Measurements from ENCODE around the gene RBFOX1. TPM values are rescaled to one million over a fixed set of nuclear protein-coding genes. Genes with fewer than 3 reads are reported as not detected.

The RBFOX1 gene
- total RNA-seq, 4 donors from 2014 or later = 0.29 to 0.30 TPM; not detected in 2

GRCh38 chr16:7303052-7303610 is 29.5 kb upstream of the RBFOX1 start:
- no peak for DNase-seq (ENCODE audit: low spot score in 2 of 2)
- H3K4me3 ChIP-seq (ENCODE audit: low read depth, poor library complexity, severe bottlenecking) = no peak overlapping the region
- intact Hi-C loops (cut with DNase I; ENCODE audit: low total_unique reads) = no loop called here
- 2 to 3% methylated on average over 32 to 33 of the region's 34 CpGs for WGBS, 2 donors
- TF ChIP-seq POLR2A (IDR thresholded peaks at IDR 0.05) = no peak
- TF ChIP-seq, protein P1, sequence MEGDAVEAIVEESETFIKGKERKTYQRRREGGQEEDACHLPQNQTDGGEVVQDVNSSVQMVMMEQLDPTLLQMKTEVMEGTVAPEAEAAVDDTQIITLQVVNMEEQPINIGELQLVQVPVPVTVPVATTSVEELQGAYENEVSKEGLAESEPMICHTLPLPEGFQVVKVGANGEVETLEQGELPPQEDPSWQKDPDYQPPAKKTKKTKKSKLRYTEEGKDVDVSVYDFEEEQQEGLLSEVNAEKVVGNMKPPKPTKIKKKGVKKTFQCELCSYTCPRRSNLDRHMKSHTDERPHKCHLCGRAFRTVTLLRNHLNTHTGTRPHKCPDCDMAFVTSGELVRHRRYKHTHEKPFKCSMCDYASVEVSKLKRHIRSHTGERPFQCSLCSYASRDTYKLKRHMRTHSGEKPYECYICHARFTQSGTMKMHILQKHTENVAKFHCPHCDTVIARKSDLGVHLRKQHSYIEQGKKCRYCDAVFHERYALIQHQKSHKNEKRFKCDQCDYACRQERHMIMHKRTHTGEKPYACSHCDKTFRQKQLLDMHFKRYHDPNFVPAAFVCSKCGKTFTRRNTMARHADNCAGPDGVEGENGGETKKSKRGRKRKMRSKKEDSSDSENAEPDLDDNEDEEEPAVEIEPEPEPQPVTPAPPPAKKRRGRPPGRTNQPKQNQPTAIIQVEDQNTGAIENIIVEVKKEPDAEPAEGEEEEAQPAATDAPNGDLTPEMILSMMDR (IDR thresholded peaks at IDR 0.05) = no peak

GRCh38 chr16:7303660-7304200 is 28.9 kb upstream of the RBFOX1 start:
- intact Hi-C loops (cut with DNase I; ENCODE audit: low total_unique reads) = no loop called here
- TF ChIP-seq POLR2A (IDR thresholded peaks at IDR 0.05) = no peak
- TF ChIP-seq, protein P1 (IDR thresholded peaks at IDR 0.05) = no peak
- no peak overlapping the region for H3K4me3 ChIP-seq (ENCODE audit: low read depth, poor library complexity, severe bottlenecking)
- DNase-seq (ENCODE audit: low spot score in 2 of 2) = no peak
- WGBS, 2 donors = 2 to 4% methylated on average over 19 to 20 of the region's 20 CpGs

DNA sequence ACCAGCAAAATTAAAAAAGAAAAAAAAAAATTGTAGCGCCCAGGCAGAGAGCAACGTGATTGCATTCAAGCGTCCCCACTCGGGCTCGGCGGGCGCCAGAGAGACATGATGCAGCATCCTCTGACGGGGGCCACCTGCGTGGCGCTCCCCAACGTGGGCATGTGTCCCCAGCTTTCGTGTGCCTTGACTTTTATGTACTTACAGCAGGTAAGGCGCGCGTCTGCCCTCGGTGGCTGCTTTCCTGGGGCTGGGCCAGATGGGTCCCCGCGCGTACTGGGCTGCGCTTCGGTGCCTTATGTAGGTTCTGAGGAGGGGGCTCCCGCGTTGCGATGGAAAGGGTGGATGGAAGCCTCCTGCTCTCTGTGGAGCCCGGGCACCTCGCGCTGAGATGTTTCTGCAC is 28.4 kb upstream of the RBFOX1 start:
- 2 to 5% methylated on average over 23 to 27 of the region's 27 CpGs for WGBS, 2 donors
- TF ChIP-seq, protein P1 (IDR thresholded peaks at IDR 0.05) = no peak
- TF ChIP-seq POLR2A (IDR thresholded peaks at IDR 0.05) = no peak
- no peak for DNase-seq (ENCODE audit: low spot score in 2 of 2)
- intact Hi-C loops (cut with DNase I; ENCODE audit: low total_unique reads) = no loop called here
- no peak overlapping the region for H3K4me3 ChIP-seq (ENCODE audit: low read depth, poor library complexity, severe bottlenecking)

DNA sequence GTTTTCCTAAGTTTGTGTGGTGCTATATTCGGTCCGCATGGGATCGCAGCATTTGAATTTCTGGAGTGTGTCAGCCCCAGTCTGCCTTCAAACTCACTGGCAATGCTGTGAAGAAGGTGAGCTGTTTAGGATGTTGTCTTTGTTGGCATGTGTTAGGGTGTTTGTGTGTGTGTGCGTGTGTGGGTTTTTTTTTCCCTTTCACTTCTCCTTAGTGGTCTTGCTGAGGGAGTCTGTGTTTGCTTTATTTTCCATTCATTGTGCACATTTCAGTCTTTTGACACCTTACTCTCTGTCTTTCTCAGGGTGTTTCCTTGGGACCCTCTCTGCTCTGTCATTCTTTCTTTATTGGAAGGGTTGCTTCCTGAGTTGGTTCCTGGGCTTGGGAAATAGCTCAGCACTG is 27.7 kb upstream of the RBFOX1 start:
- intact Hi-C loops (cut with DNase I; ENCODE audit: low total_unique reads) = no loop called here
- TF ChIP-seq, protein P1 (IDR thresholded peaks at IDR 0.05) = no peak
- no peak for TF ChIP-seq POLR2A (IDR thresholded peaks at IDR 0.05)
- no peak for DNase-seq (ENCODE audit: low spot score in 2 of 2)

DNA sequence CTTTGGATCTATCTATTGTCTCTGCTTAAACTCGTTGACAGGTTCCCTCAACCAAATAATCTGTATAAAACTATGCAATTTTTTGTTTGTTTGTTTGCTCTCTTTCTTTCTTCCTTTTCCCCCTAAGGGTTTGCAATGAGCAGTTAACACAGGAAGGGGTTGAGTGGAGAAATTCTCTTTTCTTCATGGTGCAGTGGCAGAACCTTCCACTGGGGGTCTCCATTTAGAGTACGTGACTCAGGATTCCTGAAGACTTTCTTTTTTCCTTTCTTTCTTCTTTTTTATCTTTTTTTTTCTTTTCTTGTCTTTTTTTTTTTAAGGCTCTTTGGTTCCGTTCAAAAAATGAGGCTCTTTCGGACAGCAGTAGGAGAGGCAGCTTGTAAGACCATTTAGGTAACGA is 19.5 kb upstream of the RBFOX1 start:
- intact Hi-C loops (cut with DNase I; ENCODE audit: low total_unique reads) = no loop called here
- no peak overlapping the region for H3K4me3 ChIP-seq (ENCODE audit: low read depth, poor library complexity, severe bottlenecking)
- WGBS, 2 donors = 43 to 48% methylated on average over 5 of the region's 5 CpGs
- TF ChIP-seq, protein P1 (IDR thresholded peaks at IDR 0.05) = no peak
- no peak for TF ChIP-seq POLR2A (IDR thresholded peaks at IDR 0.05)
- no peak for DNase-seq (ENCODE audit: low spot score in 2 of 2)

More for the DNA sequence above, 27.7 kb upstream of the RBFOX1 start:
- 15 to 39% methylated on average over 4 of the region's 4 CpGs for WGBS, 2 donors
- H3K4me3 ChIP-seq (ENCODE audit: low read depth, poor library complexity, severe bottlenecking) = no peak overlapping the region

DNA sequence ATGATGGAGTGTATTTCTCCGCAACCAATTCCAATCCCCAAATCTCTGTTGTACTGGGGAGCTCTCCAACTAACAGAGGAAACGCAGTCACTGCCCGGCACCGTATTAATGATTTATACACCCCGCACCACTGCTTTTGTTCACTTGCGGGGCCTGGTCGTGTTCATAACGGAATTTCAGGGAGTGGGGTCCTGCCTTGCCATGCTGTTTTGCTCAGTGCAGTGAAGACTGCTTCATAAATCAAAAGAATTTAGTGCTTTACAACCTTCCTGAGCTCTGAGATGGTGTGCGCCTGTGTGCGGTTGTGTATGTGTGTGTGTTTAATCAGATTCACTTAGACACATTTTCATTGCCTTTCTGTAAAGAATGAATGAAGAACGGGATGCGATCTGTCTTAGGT is 18.5 kb upstream of the RBFOX1 start:
- H3K4me3 ChIP-seq (ENCODE audit: low read depth, poor library complexity, severe bottlenecking) = no peak overlapping the region
- TF ChIP-seq POLR2A (IDR thresholded peaks at IDR 0.05) = no peak
- TF ChIP-seq, protein P1 (IDR thresholded peaks at IDR 0.05) = no peak
- no peak for DNase-seq (ENCODE audit: low spot score in 2 of 2)
- intact Hi-C loops (cut with DNase I; ENCODE audit: low total_unique reads) = no loop called here
- 48 to 55% methylated on average over 12 of the region's 12 CpGs for WGBS, 2 donors

Measured in lower leg skin (tissue), 4 donors.